Epithelial cell of esophagus (primary cell): Measurements from ENCODE around the gene PITPNM3.

Experiments used
- DNase-seq: peaks from one replicate; pipeline ENCODE4 v3.0.0; 2010; ENCODE audit warnings: low read depth
- H3K4me3 ChIP-seq: 2 replicates; pipeline ENCODE4 v1.5.1; 2011; ENCODE audit warnings: mild to moderate bottlenecking, low read length, control low read depth
- TF ChIP-seq, protein P1 (sequence below): IDR thresholded peaks from 2 replicates; pipeline ENCODE4 v1.5.1; 2011; ENCODE audit warnings: low read depth, mild to moderate bottlenecking, low read length, control low read depth, inconsistent platforms; ENCODE audit not compliant: insufficient read depth; ENCODE audit errors: missing control alignments

Gene PITPNM3

GRCh38 chr17:6458460-6458950, 97.8 kb downstream of the PITPNM3 start:
- TF ChIP-seq, protein P1, sequence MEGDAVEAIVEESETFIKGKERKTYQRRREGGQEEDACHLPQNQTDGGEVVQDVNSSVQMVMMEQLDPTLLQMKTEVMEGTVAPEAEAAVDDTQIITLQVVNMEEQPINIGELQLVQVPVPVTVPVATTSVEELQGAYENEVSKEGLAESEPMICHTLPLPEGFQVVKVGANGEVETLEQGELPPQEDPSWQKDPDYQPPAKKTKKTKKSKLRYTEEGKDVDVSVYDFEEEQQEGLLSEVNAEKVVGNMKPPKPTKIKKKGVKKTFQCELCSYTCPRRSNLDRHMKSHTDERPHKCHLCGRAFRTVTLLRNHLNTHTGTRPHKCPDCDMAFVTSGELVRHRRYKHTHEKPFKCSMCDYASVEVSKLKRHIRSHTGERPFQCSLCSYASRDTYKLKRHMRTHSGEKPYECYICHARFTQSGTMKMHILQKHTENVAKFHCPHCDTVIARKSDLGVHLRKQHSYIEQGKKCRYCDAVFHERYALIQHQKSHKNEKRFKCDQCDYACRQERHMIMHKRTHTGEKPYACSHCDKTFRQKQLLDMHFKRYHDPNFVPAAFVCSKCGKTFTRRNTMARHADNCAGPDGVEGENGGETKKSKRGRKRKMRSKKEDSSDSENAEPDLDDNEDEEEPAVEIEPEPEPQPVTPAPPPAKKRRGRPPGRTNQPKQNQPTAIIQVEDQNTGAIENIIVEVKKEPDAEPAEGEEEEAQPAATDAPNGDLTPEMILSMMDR, result no peak
- no peak overlapping the region for H3K4me3 ChIP-seq
- DNase-seq, result no peak

GRCh38 chr17:6457688-6458459, 98.5 kb downstream of the PITPNM3 start:
- TF ChIP-seq, protein P1, result no peak
- no peak overlapping the region for H3K4me3 ChIP-seq
- DNase-seq, result peak; percentile 39

DNA sequence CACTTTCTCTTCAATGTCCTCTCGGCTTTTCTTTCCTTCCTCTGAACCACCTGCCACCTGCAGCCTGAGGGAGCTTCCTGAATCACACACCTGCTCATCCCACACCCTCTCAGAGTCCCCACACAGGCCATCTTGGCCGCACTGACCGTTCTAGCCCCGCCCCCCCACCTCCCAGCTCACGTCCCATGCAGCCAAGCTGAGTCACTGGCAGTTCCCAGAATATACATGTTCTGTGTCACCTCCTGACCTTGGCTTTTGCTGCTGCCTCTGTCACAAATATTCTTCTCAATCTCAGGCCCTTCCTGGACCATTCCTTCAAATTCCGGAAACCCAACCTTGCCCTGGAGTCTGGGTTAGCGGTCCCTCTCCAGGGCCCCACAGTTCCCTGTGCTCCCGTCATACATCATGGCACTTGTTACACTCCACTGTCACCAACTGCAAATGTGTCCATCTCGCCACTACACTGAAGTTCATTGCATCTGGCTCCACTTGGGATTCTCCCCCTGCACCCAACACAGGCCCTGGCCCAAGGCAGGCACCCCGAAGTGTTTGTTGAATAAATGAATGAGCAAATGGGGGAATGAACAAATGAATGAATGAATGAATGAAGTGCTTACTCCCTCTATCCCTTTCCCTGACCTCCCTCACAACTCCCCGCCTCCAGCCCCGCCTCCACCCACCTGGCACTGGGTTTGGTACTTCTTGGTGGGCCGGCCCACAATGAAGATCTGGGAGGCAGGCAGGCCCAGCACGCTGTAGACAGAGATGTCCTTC, 99.3 kb downstream of the PITPNM3 start:
- H3K4me3 ChIP-seq, result no peak overlapping the region
- DNase-seq, result peak; percentile 48
- TF ChIP-seq, protein P1, result no peak

GRCh38 chr17:6456321-6456720, 100.0 kb downstream of the PITPNM3 start:
- TF ChIP-seq, protein P1, result no peak
- no peak for DNase-seq
- H3K4me3 ChIP-seq, result no peak overlapping the region

DNA sequence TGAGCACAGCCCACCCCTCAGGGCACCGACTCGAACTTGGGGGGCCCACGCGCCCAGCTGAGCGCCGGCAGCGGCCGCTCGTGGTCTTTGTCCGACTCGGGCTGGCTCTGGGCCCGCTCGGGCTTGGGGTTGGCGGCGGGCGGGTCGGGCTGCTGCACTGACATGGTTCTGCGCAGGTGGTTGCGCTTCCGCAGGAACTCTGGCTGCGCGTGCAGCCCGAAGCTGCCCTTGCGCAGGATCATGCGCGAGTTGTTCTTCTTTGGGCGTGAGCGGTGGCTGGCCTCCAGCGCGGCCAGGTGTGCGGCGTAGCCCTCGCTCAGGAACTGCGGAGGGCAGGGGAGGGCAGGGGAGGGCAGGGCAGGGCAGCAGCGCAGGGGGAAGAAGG, 101.0 kb downstream of the PITPNM3 start:
- peak; percentile 30 for DNase-seq
- no peak overlapping the region for H3K4me3 ChIP-seq
- TF ChIP-seq, protein P1, result no peak

GRCh38 chr17:6454495-6455320, 101.6 kb downstream of the PITPNM3 start:
- no peak overlapping the region for H3K4me3 ChIP-seq
- TF ChIP-seq, protein P1, result no peak
- no peak for DNase-seq
